H9 (cell line): ENCODE measurements around the gene KCNQ2. TPM values are rescaled to one million over a fixed set of nuclear protein-coding genes. Genes with fewer than 3 reads are reported as not detected.

Experiments
- DNase-seq: peaks from one replicate; pipeline ENCODE4 v3.0.0-alpha.2; 2017
- H2AFZ ChIP-seq: one replicate; pipeline ENCODE4 v1.6.1; 2013; ENCODE audit warnings: mild to moderate bottlenecking, low read length, control low read depth, moderate library complexity
- H2AK5ac ChIP-seq: 2 replicates; pipeline ENCODE4 v1.6.1; 2013; ENCODE audit warnings: low read length, control low read depth, mixed read lengths; ENCODE audit not compliant: insufficient read length
- H2BK120ac ChIP-seq: one replicate; pipeline ENCODE4 v1.6.1; 2013; ENCODE audit warnings: low read depth, mild to moderate bottlenecking, low read length, control low read depth, inconsistent platforms; ENCODE audit not compliant: poor library complexity, severe bottlenecking
- H2BK12ac ChIP-seq: 2 replicates; pipeline ENCODE4 v1.6.1; 2013; ENCODE audit warnings: low read length, control low read depth, mixed read lengths, low read depth; ENCODE audit not compliant: insufficient read length
- H2BK15ac ChIP-seq: 2 replicates; pipeline ENCODE4 v1.6.1; 2013; ENCODE audit warnings: low read depth, low read length, control low read depth
- H2BK20ac ChIP-seq: one replicate; pipeline ENCODE4 v1.6.1; 2013; ENCODE audit warnings: low read depth, mild to moderate bottlenecking, low read length, control low read depth, inconsistent platforms; ENCODE audit not compliant: poor library complexity, severe bottlenecking
- H2BK5ac ChIP-seq: 2 replicates; pipeline ENCODE4 v1.6.1; 2013; ENCODE audit warnings: low read length, control low read depth, mixed read lengths; ENCODE audit not compliant: insufficient read length
- H3K14ac ChIP-seq: 2 replicates; pipeline ENCODE4 v1.6.1; 2013; ENCODE audit warnings: low read length, control low read depth; ENCODE audit not compliant: insufficient read depth
- H3K18ac ChIP-seq: 2 replicates; pipeline ENCODE4 v1.6.1; 2013; ENCODE audit warnings: low read depth, mild to moderate bottlenecking, mixed read lengths, low read length, control low read depth; ENCODE audit not compliant: insufficient read length
- H3K23ac ChIP-seq: 2 replicates; pipeline ENCODE4 v1.6.1; 2013; ENCODE audit warnings: low read length, control low read depth, mixed read lengths, low read depth; ENCODE audit not compliant: insufficient read length
- H3K23me2 ChIP-seq: 2 replicates; pipeline ENCODE4 v1.6.1; 2013; ENCODE audit warnings: low read depth, mild to moderate bottlenecking, mixed read lengths, low read length, control low read depth; ENCODE audit not compliant: insufficient read length, poor library complexity, severe bottlenecking
- H3K27ac ChIP-seq: 2 replicates; pipeline ENCODE4 v1.5.1; 2013; ENCODE audit warnings: low read length, control low read depth, mixed read lengths, low read depth; ENCODE audit not compliant: insufficient read length
- H3K27me3 ChIP-seq: 2 replicates; pipeline ENCODE4 v1.6.1; 2013; ENCODE audit warnings: low read length, control low read depth, inconsistent platforms; ENCODE audit not compliant: insufficient read depth
- H3K4ac ChIP-seq: 2 replicates; pipeline ENCODE4 v1.6.1; 2013; ENCODE audit warnings: low read depth, mild to moderate bottlenecking, control low read depth, inconsistent platforms, low read length, moderate library complexity
- H3K4me1 ChIP-seq: 2 replicates; pipeline ENCODE4 v1.6.1; 2013; ENCODE audit warnings: low read length, control low read depth, inconsistent platforms; ENCODE audit not compliant: insufficient read depth
- H3K4me2 ChIP-seq: 2 replicates; pipeline ENCODE4 v1.6.1; 2013; ENCODE audit warnings: low read length, control low read depth, mixed read lengths; ENCODE audit not compliant: insufficient read length, insufficient read depth
- H3K56ac ChIP-seq: 2 replicates; pipeline ENCODE4 v1.6.1; 2013; ENCODE audit warnings: low read depth, mild to moderate bottlenecking, mixed read lengths, low read length, control low read depth; ENCODE audit not compliant: insufficient read length
- H3K79me1 ChIP-seq: 2 replicates; pipeline ENCODE4 v1.6.1; 2013; ENCODE audit warnings: low read depth, mild to moderate bottlenecking, moderate library complexity, low read length, control low read depth, inconsistent platforms; ENCODE audit not compliant: insufficient read depth, poor library complexity, severe bottlenecking
- H3K79me2 ChIP-seq: 2 replicates; pipeline ENCODE4 v1.6.1; 2013; ENCODE audit warnings: low read length, control low read depth, inconsistent platforms; ENCODE audit not compliant: insufficient read depth
- H3K9ac ChIP-seq: 2 replicates; pipeline ENCODE4 v1.6.1; 2013; ENCODE audit warnings: low read length, control low read depth, mixed read lengths; ENCODE audit not compliant: insufficient read length; ENCODE audit errors: extremely low read depth
- H3K9me3 ChIP-seq: one replicate; pipeline ENCODE4 v1.6.1; 2013; ENCODE audit warnings: low read depth, low read length, inconsistent platforms; ENCODE audit not compliant: control insufficient read depth
- H3T11ph ChIP-seq: one replicate; pipeline ENCODE4 v1.6.1; 2013; ENCODE audit warnings: mild to moderate bottlenecking, low read length, control low read depth, inconsistent platforms
- H4K20me1 ChIP-seq: one replicate; pipeline ENCODE4 v1.6.1; 2013; ENCODE audit not compliant: control insufficient read depth, insufficient read length, insufficient read depth
- H4K5ac ChIP-seq: 2 replicates; pipeline ENCODE4 v1.6.1; 2013; ENCODE audit warnings: low read depth, mild to moderate bottlenecking, mixed read lengths, low read length, control low read depth; ENCODE audit not compliant: insufficient read length
- H4K8ac ChIP-seq: replicated peaks from 2 replicates; pipeline ENCODE4 v1.6.1; 2013; ENCODE audit warnings: low read length, control low read depth, mixed read lengths, low read depth; ENCODE audit not compliant: insufficient read length
- H4K91ac ChIP-seq: 2 replicates; pipeline ENCODE4 v1.6.1; 2013; ENCODE audit warnings: low read depth, mild to moderate bottlenecking, moderate library complexity, mixed read lengths, low read length, control low read depth; ENCODE audit not compliant: insufficient read length
- H3K27ac Mint-ChIP-seq, 3 experiments: 2 replicates in 2 of 3; 3 replicates in 1 of 3; pipeline ENCODE4 v1.8.0; 2020 to 2021; ENCODE audit warnings: mixed read lengths in 3 of 3, mild to moderate bottlenecking in 1 of 3, moderate library complexity in 1 of 3
- H3K27me3 Mint-ChIP-seq: 2 replicates; pipeline ENCODE4 v1.8.0; 2021; ENCODE audit warnings: low read depth, mild to moderate bottlenecking, moderate library complexity, mixed read lengths
- H3K36me3 Mint-ChIP-seq, 3 experiments: 2 replicates in 2 of 3; 3 replicates in 1 of 3; pipeline ENCODE4 v1.8.0; 2020 to 2021; ENCODE audit warnings: low read depth in 3 of 3, mixed read lengths in 3 of 3; ENCODE audit not compliant: insufficient read depth in 1 of 3
- H3K4me1 Mint-ChIP-seq, 2 experiments: 2 replicates each; pipeline ENCODE4 v1.8.0; 2020; ENCODE audit warnings: mixed read lengths in 2 of 2
- H3K4me3 Mint-ChIP-seq, 2 experiments: 2 replicates in 1 of 2; 3 replicates in 1 of 2; pipeline ENCODE4 v1.8.0; 2020 to 2021; ENCODE audit warnings: mild to moderate bottlenecking in 2 of 2, mixed read lengths in 2 of 2, moderate library complexity in 1 of 2
- H3K9me3 Mint-ChIP-seq, 2 experiments: 2 replicates in 1 of 2; 3 replicates in 1 of 2; pipeline ENCODE4 v1.8.0; 2020; ENCODE audit warnings: mild to moderate bottlenecking in 2 of 2, mixed read lengths in 2 of 2, moderate library complexity in 1 of 2
- CTCF ChIP-seq: fragments of 200-600 bp; sonication (generic); conservative IDR thresholded peaks from 3 replicates; pipeline ENCODE4 v1.8.0; 2021; ENCODE audit warnings: antibody characterized with exemption, mild to moderate bottlenecking
- WGBS: extraction: QIAGEN DNeasy Blood & Tissue Kit; methylation state at CpG from one replicate; pipeline ENCODE4 v1.1.7; 2013; ENCODE audit warnings: missing lambda C conversion rate, low lambda C conversion rate, mixed read lengths; ENCODE audit not compliant: insufficient read length; ENCODE audit errors: extremely low coverage; 5-methylcytosine and 5-hydroxymethylcytosine counted together
- total RNA-seq: library from RNA; stranded (reverse); gene quantifications from 2 replicates; pipeline ENCODE4 v1.2.1, GENCODE V29; 2021

Gene KCNQ2
- total RNA-seq, 1 experiment from 2014 or later, result 69.2 TPM

- Histone ChIP-seq H3T11ph (no peak overlapping the region), H3K4me2 (no peak overlapping the region), H3K23ac (no peak overlapping the region), H2BK15ac (no peak overlapping the region), H3K9ac (no peak overlapping the region), H3K56ac (no peak overlapping the region), H4K20me1 (no peaks in the 10 kb centered on the region), H2BK120ac (no peak overlapping the region), H3K27ac (no peak overlapping the region), H2AFZ (no peak overlapping the region), H3K9me3 (no peaks in the 10 kb centered on the region), H3K4me1 (no peaks in the 10 kb centered on the region; the same call in 1 of the 2 replicates), H3K4ac (no peak overlapping the region), H3K79me2 (peaks cover 4% of the 10 kb centered on the region; the same call in 1 of the 2 replicates), H3K27me3 (no peaks in the 10 kb centered on the region), H3K18ac (no peak overlapping the region), H2AK5ac (no peak overlapping the region), H3K23me2 (no peaks in the 10 kb centered on the region), H2BK5ac (no peak overlapping the region), H4K91ac (no peak overlapping the region), H4K8ac (no peak overlapping the region), H2BK20ac (no peak overlapping the region), H3K14ac (no peak overlapping the region), H4K5ac (no peak overlapping the region), H2BK12ac (no peak overlapping the region), H3K79me1 (peaks cover 3% of the 10 kb centered on the region)
- Mint-ChIP-seq H3K9me3 (no peaks in the 10 kb centered on the region), H3K36me3 (peaks cover 0 to 10% (median 0%) of the 10 kb centered on the region in 3 experiments; a peak in 2 of 7 replicates), H3K4me1 (peaks cover 21 to 38% of the 10 kb centered on the region in 2 experiments), H3K4me3 (no peak overlapping the region), H3K27ac (peak overlapping the region in 2 of 3 experiments; percentile 52 to 79; a peak in 4 of 7 replicates), H3K27me3 (no peaks in the 10 kb centered on the region; the same call in 1 of the 2 replicates)
- no CpG with 5 or more reads among the region's 17 CpGs for WGBS
- DNase-seq, result no peak
- TF ChIP-seq CTCF, result no peak
Observed at GRCh38 chr20:63459070-63459380, 13.4 kb downstream of the KCNQ2 start.
